Activated T-cell treated with anti-CD3 and anti-CD28 coated beads, Interleukin-2, amount 50 U/mL, for 4 hours (primary cell): ENCODE data around the gene ZNF420. TPM values are rescaled to one million over a fixed set of nuclear protein-coding genes. Genes with fewer than 3 reads are reported as not detected.

Experiments used
- total RNA-seq, 3 donors: library from RNA; stranded (reverse); gene quantifications; one replicate each; pipeline ENCODE4 v1.2.1, GENCODE V29; 2021

Gene ZNF420
- total RNA-seq, 3 donors from 2014 or later: 10.5 to 14.2 (median 12.5) TPM

Other genes starting within 250 kb of the ZNF420 start
- gene ZNF790, start 240.0 kb upstream of the ZNF420 start, total RNA-seq: 1 to 10 TPM; 3.5 to 4.5 (median 4.4) TPM
- gene ZNF345, start 227.6 kb upstream of the ZNF420 start, total RNA-seq: 1 to 10 TPM; 1.9 to 2.6 (median 2.5) TPM
- gene ZNF829, start 162.1 kb upstream of the ZNF420 start, total RNA-seq: 1 to 10 TPM; 4.3 to 5.2 (median 4.7) TPM
- 1 to 10 TPM; 5.7 to 7.7 (median 6.7) TPM for gene ZNF568, start 162.1 kb upstream of the ZNF420 start, total RNA-seq
- 10 to 100 TPM in 2 of 3 donors, 1 to 10 TPM in 1; 8.0 to 12.1 (median 10.2) TPM for gene ZNF585A, start 94.3 kb downstream of the ZNF420 start, total RNA-seq
- gene ZNF585B, start 132.1 kb downstream of the ZNF420 start, total RNA-seq: 1 to 10 TPM; 4.8 to 7.6 (median 6.4) TPM
- 1 to 10 TPM; 5.0 to 7.5 (median 5.4) TPM for gene ZNF383, start 139.8 kb downstream of the ZNF420 start, total RNA-seq